Measurements from ENCODE around the gene LANCL2. TPM values are rescaled to one million over a fixed set of nuclear protein-coding genes. Genes with fewer than 3 reads are reported as not detected.

LANCL2 gene
- total RNA-seq, 1 experiment from 2014 or later, result 26.4 TPM

- no peak overlapping the region for H3K4me2 ChIP-seq (ENCODE audit: insufficient read depth, insufficient read length, low read length)
- no peaks in the 10 kb centered on the region for H3K79me2 ChIP-seq (ENCODE audit: insufficient read depth, low read length)
- no peak overlapping the region for H2AFZ ChIP-seq (ENCODE audit: low read length)
- Mint-ChIP-seq H3K4me1 (peaks cover 4 to 6% of the 10 kb centered on the region in 2 experiments; a peak in 2 of 4 replicates), H3K4me3 (no peak overlapping the region), H3K27me3 (ENCODE audit: low read depth) (no peaks in the 10 kb centered on the region), H3K9me3 (no peaks in the 10 kb centered on the region; a peak in 2 of 5 replicates), H3K36me3 (ENCODE audit: insufficient read depth in 1 of 3, low read depth in 3 of 3) (peaks cover 10 to 15% (median 11%) of the 10 kb centered on the region in 3 experiments), H3K27ac (no peak overlapping the region; a peak in 1 of 7 replicates)
- WGBS (ENCODE audit: extremely low coverage, insufficient read length, low lambda C conversion rate), result no CpG with 5 or more reads among the region's 10 CpGs
- H3K27me3 ChIP-seq (ENCODE audit: insufficient read depth, low read length), result no peaks in the 10 kb centered on the region
- no peak overlapping the region for H3K27ac ChIP-seq (ENCODE audit: insufficient read length, low read depth, low read length)
- no peak overlapping the region for H3T11ph ChIP-seq (ENCODE audit: low read length)
- no peak overlapping the region for H4K8ac ChIP-seq (replicated peaks; ENCODE audit: insufficient read length, low read depth, low read length)
- H4K91ac ChIP-seq (ENCODE audit: insufficient read length, low read depth, low read length), result no peak overlapping the region
- H3K56ac ChIP-seq (ENCODE audit: insufficient read length, low read depth, low read length), result no peak overlapping the region
- no peak overlapping the region; the same call in 1 of the 2 replicates for H3K14ac ChIP-seq (ENCODE audit: insufficient read depth, low read length)
- H3K4ac ChIP-seq (ENCODE audit: low read depth, low read length), result no peak overlapping the region
- H2BK20ac ChIP-seq (ENCODE audit: low read depth, low read length, poor library complexity, severe bottlenecking), result no peak overlapping the region
- H4K5ac ChIP-seq (ENCODE audit: insufficient read length, low read depth, low read length), result no peak overlapping the region
- H2BK120ac ChIP-seq (ENCODE audit: low read depth, low read length, poor library complexity, severe bottlenecking), result no peak overlapping the region
- no peak overlapping the region for H3K9ac ChIP-seq (ENCODE audit: extremely low read depth, insufficient read length, low read length)
- no peak overlapping the region for H2BK5ac ChIP-seq (ENCODE audit: insufficient read length, low read length)
- no peak overlapping the region for H3K23ac ChIP-seq (ENCODE audit: insufficient read length, low read depth, low read length)
- TF ChIP-seq, protein P1, sequence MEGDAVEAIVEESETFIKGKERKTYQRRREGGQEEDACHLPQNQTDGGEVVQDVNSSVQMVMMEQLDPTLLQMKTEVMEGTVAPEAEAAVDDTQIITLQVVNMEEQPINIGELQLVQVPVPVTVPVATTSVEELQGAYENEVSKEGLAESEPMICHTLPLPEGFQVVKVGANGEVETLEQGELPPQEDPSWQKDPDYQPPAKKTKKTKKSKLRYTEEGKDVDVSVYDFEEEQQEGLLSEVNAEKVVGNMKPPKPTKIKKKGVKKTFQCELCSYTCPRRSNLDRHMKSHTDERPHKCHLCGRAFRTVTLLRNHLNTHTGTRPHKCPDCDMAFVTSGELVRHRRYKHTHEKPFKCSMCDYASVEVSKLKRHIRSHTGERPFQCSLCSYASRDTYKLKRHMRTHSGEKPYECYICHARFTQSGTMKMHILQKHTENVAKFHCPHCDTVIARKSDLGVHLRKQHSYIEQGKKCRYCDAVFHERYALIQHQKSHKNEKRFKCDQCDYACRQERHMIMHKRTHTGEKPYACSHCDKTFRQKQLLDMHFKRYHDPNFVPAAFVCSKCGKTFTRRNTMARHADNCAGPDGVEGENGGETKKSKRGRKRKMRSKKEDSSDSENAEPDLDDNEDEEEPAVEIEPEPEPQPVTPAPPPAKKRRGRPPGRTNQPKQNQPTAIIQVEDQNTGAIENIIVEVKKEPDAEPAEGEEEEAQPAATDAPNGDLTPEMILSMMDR (conservative IDR thresholded peaks at IDR 0.05), result no peak
- no peaks in the 10 kb centered on the region for H3K79me1 ChIP-seq (ENCODE audit: insufficient read depth, low read depth, low read length, poor library complexity, severe bottlenecking)
- no peak overlapping the region for H3K18ac ChIP-seq (ENCODE audit: insufficient read length, low read depth, low read length)
- no peak overlapping the region for H2AK5ac ChIP-seq (ENCODE audit: insufficient read length, low read length)
- no peak overlapping the region for H2BK15ac ChIP-seq (ENCODE audit: low read depth, low read length)
- no peak overlapping the region for H2BK12ac ChIP-seq (ENCODE audit: insufficient read length, low read depth, low read length)
- H3K4me1 ChIP-seq (ENCODE audit: insufficient read depth, low read length), result no peaks in the 10 kb centered on the region
- DNase-seq, result no peak
- H3K23me2 ChIP-seq (ENCODE audit: insufficient read length, low read depth, low read length, poor library complexity, severe bottlenecking), result no peaks in the 10 kb centered on the region
- no peaks in the 10 kb centered on the region for H3K9me3 ChIP-seq (ENCODE audit: control insufficient read depth, low read depth, low read length)
- H4K20me1 ChIP-seq (ENCODE audit: control insufficient read depth, insufficient read depth, insufficient read length), result no peaks in the 10 kb centered on the region
These were observed 108.8 kb downstream of the LANCL2 start for GRCh38 chr7:55473932-55474331.

Measured in H9 (cell line).